ENCODE results near the gene SAFB. TPM values are rescaled to one million over a fixed set of nuclear protein-coding genes. Genes with fewer than 3 reads are reported as not detected.
A peak's percentile ranks its signal among the peaks of the same experiment; 100 is the strongest.

SAFB gene
- total and polyA plus RNA-seq, 8 donors = 63.7 to 206 (median 165) TPM

DNA sequence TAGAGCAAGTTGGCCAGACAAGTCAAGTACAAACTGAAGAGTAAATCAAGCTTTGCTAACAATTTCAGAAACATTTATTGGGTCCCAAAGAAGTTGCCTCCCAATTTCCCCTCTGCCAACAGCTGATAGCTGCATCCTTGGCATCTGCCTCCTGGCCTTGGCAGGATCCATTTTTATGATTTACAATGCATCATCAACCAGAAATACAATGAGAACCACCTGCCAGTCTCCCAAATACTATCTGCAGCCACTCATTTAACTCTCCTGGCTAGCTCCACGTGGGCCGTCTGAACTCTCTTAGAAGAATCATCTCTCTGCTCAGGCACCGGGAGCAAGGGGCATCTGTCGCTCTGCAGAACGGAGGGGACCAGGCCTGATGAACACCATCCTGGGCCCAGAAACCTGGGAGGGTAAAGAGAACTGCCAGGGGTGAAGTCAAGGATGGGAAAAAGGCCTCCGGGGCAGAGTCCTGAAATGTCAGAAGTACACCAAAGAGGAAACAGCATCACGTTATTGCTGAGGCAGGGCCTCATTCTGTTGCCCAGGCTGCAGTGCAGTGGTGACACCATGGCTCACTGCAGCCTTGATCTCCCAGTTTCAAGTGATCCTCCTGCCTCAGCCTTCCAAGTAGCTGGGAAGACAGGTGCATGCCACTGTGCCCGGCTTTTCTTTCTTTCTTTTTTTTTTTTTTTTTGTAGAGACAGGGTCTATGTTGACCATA lies 94.5 kb downstream of the SAFB start:
- intact Hi-C loops (cut with DNase I) = no loop called here
- Histone ChIP-seq H3K27ac (no peak overlapping the region), H3K4me3 (no peak overlapping the region), H3K27me3 (no peaks in the 10 kb centered on the region), H3K36me3 (peaks cover 0 to 29% of the 10 kb centered on the region in 2 donors), H3K9me3 (no peaks in the 10 kb centered on the region), H3K4me1 (peaks cover 13 to 33% of the 10 kb centered on the region in 2 donors)
- ATAC-seq (no peak), DNase-seq (peak in 1 of 4 donors; percentile 23)
- TF ChIP-seq, protein P1, sequence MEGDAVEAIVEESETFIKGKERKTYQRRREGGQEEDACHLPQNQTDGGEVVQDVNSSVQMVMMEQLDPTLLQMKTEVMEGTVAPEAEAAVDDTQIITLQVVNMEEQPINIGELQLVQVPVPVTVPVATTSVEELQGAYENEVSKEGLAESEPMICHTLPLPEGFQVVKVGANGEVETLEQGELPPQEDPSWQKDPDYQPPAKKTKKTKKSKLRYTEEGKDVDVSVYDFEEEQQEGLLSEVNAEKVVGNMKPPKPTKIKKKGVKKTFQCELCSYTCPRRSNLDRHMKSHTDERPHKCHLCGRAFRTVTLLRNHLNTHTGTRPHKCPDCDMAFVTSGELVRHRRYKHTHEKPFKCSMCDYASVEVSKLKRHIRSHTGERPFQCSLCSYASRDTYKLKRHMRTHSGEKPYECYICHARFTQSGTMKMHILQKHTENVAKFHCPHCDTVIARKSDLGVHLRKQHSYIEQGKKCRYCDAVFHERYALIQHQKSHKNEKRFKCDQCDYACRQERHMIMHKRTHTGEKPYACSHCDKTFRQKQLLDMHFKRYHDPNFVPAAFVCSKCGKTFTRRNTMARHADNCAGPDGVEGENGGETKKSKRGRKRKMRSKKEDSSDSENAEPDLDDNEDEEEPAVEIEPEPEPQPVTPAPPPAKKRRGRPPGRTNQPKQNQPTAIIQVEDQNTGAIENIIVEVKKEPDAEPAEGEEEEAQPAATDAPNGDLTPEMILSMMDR (IDR thresholded peaks at IDR 0.05) = no peak

Other genes starting within 250 kb of the SAFB start
- gene ZNRF4, start 167.7 kb upstream of the SAFB start, total RNA-seq = not detected
- gene ZNRF4, start 167.7 kb upstream of the SAFB start, polyA plus RNA-seq (ENCODE audit: insufficient read length in 6 of 6) = not detected
- under 1 TPM; 0.76 TPM for gene TINCR, start 55.1 kb upstream of the SAFB start, total RNA-seq
- gene TINCR, start 55.1 kb upstream of the SAFB start, polyA plus RNA-seq (ENCODE audit: insufficient read length in 6 of 6) = under 1 TPM; 0.24 to 0.69 (median 0.55) TPM
- 10 to 100 TPM; 62.0 to 75.9 TPM for gene SAFB2, start 307 bp upstream of the SAFB start, total RNA-seq
- gene SAFB2, start 307 bp upstream of the SAFB start, polyA plus RNA-seq (ENCODE audit: insufficient read length in 6 of 6) = 100 to 1,000 TPM in 2 of 6 donors, 10 to 100 TPM in 4; 70.4 to 110 (median 91.9) TPM
- gene MICOS13, start 57.4 kb downstream of the SAFB start, total RNA-seq = 10 to 100 TPM; 46.7 to 63.3 TPM
- 10 to 100 TPM; 26.7 to 48.9 (median 33.4) TPM for gene MICOS13, start 57.4 kb downstream of the SAFB start, polyA plus RNA-seq (ENCODE audit: insufficient read length in 6 of 6)
- gene HSD11B1L, start 57.9 kb downstream of the SAFB start, total RNA-seq = 10 to 100 TPM in 1 of 2 donors, 1 to 10 TPM in 1; 5.8 to 10.4 TPM
- 10 to 100 TPM in 2 of 6 donors, 1 to 10 TPM in 4; 6.8 to 12.2 (median 7.9) TPM for gene HSD11B1L, start 57.9 kb downstream of the SAFB start, polyA plus RNA-seq (ENCODE audit: insufficient read length in 6 of 6)
- gene RPL36, start 67.2 kb downstream of the SAFB start, total RNA-seq = 100 to 1,000 TPM; 606 to 680 TPM
- gene RPL36, start 67.2 kb downstream of the SAFB start, polyA plus RNA-seq (ENCODE audit: insufficient read length in 6 of 6) = 1,000 to 10,000 TPM in 1 of 6 donors, 100 to 1,000 TPM in 5; 637 to 1,150 (median 840) TPM
- gene LONP1, start 97.1 kb downstream of the SAFB start, total RNA-seq = 10 to 100 TPM; 79.5 to 93.9 TPM
- gene LONP1, start 97.1 kb downstream of the SAFB start, polyA plus RNA-seq (ENCODE audit: insufficient read length in 6 of 6) = 10 to 100 TPM; 39.9 to 50.0 (median 47.8) TPM
- gene CATSPERD, start 97.6 kb downstream of the SAFB start, total RNA-seq = 1 to 10 TPM in 1 of 2 donors, not detected in 1; 2.7 TPM
- 1 to 10 TPM in 3 of 6 donors, under 1 TPM in 2, not detected in 1; 0.31 to 2.4 (median 1.1) TPM for gene CATSPERD, start 97.6 kb downstream of the SAFB start, polyA plus RNA-seq (ENCODE audit: insufficient read length in 6 of 6)
- 1 to 10 TPM; 1.7 to 4.5 TPM for gene PRR22, start 161.7 kb downstream of the SAFB start, total RNA-seq
- gene PRR22, start 161.7 kb downstream of the SAFB start, polyA plus RNA-seq (ENCODE audit: insufficient read length in 6 of 6) = 1 to 10 TPM; 1.3 to 3.2 (median 2.0) TPM
- 10 to 100 TPM; 15.8 to 38.4 TPM for gene DUS3L, start 168.1 kb downstream of the SAFB start, total RNA-seq
- gene DUS3L, start 168.1 kb downstream of the SAFB start, polyA plus RNA-seq (ENCODE audit: insufficient read length in 6 of 6) = 10 to 100 TPM; 17.7 to 34.9 (median 24.9) TPM
- 1 to 10 TPM; 1.5 to 1.6 TPM for gene NRTN, start 182.0 kb downstream of the SAFB start, total RNA-seq
- gene NRTN, start 182.0 kb downstream of the SAFB start, polyA plus RNA-seq (ENCODE audit: insufficient read length in 6 of 6) = 1 to 10 TPM in 5 of 6 donors, under 1 TPM in 1; 0.93 to 1.9 (median 1.5) TPM
- gene FUT6, start 216.6 kb downstream of the SAFB start, total RNA-seq = under 1 TPM; 0.32 to 0.73 TPM
- gene FUT6, start 216.6 kb downstream of the SAFB start, polyA plus RNA-seq (ENCODE audit: insufficient read length in 6 of 6) = under 1 TPM; 0.52 to 0.87 (median 0.70) TPM
- 10 to 100 TPM; 25.2 to 31.4 TPM for gene FUT3, start 228.4 kb downstream of the SAFB start, total RNA-seq
- under 1 TPM in 4 of 6 donors, not detected in 2; 0.28 to 0.56 (median 0.41) TPM for gene FUT3, start 228.4 kb downstream of the SAFB start, polyA plus RNA-seq (ENCODE audit: insufficient read length in 6 of 6)
- not detected for gene FUT5, start 247.5 kb downstream of the SAFB start, total RNA-seq
- not detected for gene FUT5, start 247.5 kb downstream of the SAFB start, polyA plus RNA-seq (ENCODE audit: insufficient read length in 6 of 6)